ENCODE measurements around the gene GRK2. TPM values are rescaled to one million over a fixed set of nuclear protein-coding genes. Genes with fewer than 3 reads are reported as not detected.

The GRK2 gene
- total and polyA plus RNA-seq, 2 donors (not counting 1 experiment from before 2014, with no cell fraction given): 294 to 534 TPM

GRCh38 chr11:67239783-67240575 lies 26.3 kb upstream of the GRK2 start:
- Histone ChIP-seq H2AFZ (ENCODE audit: insufficient read depth, low read depth, low read length, poor library complexity, severe bottlenecking) (peak overlapping the region; percentile 34), H3K4me2 (replicated peaks; ENCODE audit: low read depth, low read length, poor library complexity, severe bottlenecking) (peak overlapping the region; percentile 88), H3K36me3 (replicated peaks in 1 of 2; ENCODE audit: control extremely low read depth in 1 of 2, control insufficient read depth in 1 of 2, extremely low read depth in 1 of 2, insufficient read depth in 2 of 2, low read length in 1 of 2) (peaks cover 0 to 27% of the 10 kb centered on the region in 2 experiments), H3K79me2 (ENCODE audit: control insufficient read depth, insufficient read depth, low read length) (peaks cover 55% of the 10 kb centered on the region), H4K20me1 (ENCODE audit: control insufficient read depth, insufficient read depth, low read length, poor library complexity, severe bottlenecking) (peaks cover 46% of the 10 kb centered on the region), H3K27me3 (replicated peaks in 1 of 4; ENCODE audit: control extremely low read depth in 1 of 4, control insufficient read depth in 3 of 4, insufficient read depth in 4 of 4, low read length in 3 of 4) (no peaks in the 10 kb centered on the region), H3K9me3 (ENCODE audit: control extremely low read depth in 1 of 3, control insufficient read depth in 2 of 3, insufficient read depth in 1 of 3, low read length in 2 of 3) (no peaks in the 10 kb centered on the region), H3K4me1 (ENCODE audit: control insufficient read depth in 2 of 2, insufficient read depth in 2 of 2, low read length in 2 of 2) (peaks cover 26 to 34% of the 10 kb centered on the region in 2 donors), H3K9ac (ENCODE audit: low read length) (peak overlapping the region; percentile 85), H3K27ac (ENCODE audit: low read length in 2 of 2) (peak overlapping the region; percentile 86 to 91), H3K4me3 (ENCODE audit: control extremely low read depth in 1 of 5, extremely low read depth in 1 of 5, insufficient read depth in 1 of 5, low read depth in 2 of 5, low read length in 4 of 5) (peak overlapping the region; percentile 71 to 99 (median 82))
- no peaks in the 10 kb centered on the region for H3K27me3 Mint-ChIP-seq
- WGBS (ENCODE audit: insufficient coverage): under 1% methylated on average over 27 of the region's 31 CpGs
- ATAC-seq (ENCODE audit: low read depth) (peak; percentile 94), DNase-seq (peak; percentile 96)
- TF ChIP-seq, protein P1, sequence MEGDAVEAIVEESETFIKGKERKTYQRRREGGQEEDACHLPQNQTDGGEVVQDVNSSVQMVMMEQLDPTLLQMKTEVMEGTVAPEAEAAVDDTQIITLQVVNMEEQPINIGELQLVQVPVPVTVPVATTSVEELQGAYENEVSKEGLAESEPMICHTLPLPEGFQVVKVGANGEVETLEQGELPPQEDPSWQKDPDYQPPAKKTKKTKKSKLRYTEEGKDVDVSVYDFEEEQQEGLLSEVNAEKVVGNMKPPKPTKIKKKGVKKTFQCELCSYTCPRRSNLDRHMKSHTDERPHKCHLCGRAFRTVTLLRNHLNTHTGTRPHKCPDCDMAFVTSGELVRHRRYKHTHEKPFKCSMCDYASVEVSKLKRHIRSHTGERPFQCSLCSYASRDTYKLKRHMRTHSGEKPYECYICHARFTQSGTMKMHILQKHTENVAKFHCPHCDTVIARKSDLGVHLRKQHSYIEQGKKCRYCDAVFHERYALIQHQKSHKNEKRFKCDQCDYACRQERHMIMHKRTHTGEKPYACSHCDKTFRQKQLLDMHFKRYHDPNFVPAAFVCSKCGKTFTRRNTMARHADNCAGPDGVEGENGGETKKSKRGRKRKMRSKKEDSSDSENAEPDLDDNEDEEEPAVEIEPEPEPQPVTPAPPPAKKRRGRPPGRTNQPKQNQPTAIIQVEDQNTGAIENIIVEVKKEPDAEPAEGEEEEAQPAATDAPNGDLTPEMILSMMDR (IDR thresholded peaks at IDR 0.05): no peak
- no peak for TF ChIP-seq EZH2 (IDR thresholded peaks at IDR 0.05; ENCODE audit: borderline replicate concordance, insufficient read depth, low read depth, low read length, poor library complexity, severe bottlenecking)
- POLR2A ChIA-PET: interaction anchor here (0.6 to 2.4 kb wide), 19 partner anchors 10 to 409 kb away, joined by 3 to 13 read pairs (median 4); partner anchors contain the start of genes ANKRD13D, KDM2A, POLD4 and PTPRCAP
- intact Hi-C loops (cut with micrococcal nuclease): loop anchor here (1.0 to 5.0 kb wide), 5 partner anchors 27 to 267 kb away; partner anchors contain the start of genes CDK2AP2, KDM2A and PITPNM1
- peak overlapping the region; percentile 99 for H3K27ac Mint-ChIP-seq
- peak overlapping the region; percentile 96 for H3K4me3 Mint-ChIP-seq
- peaks cover 43% of the 10 kb centered on the region for H3K4me1 Mint-ChIP-seq
- H3K9me3 Mint-ChIP-seq (ENCODE audit: insufficient read depth): no peaks in the 10 kb centered on the region
- CTCF ChIA-PET: interaction anchor here (0.6 to 3.9 kb wide), 19 partner anchors 10 to 159 kb away, joined by 3 to 30 read pairs (median 4); partner anchors contain the start of genes ANKRD13D, GRK2, KDM2A and POLD4

Measured in B cell (primary cell).